Measurements from ENCODE around the gene CACNA1E. TPM values are rescaled to one million over a fixed set of nuclear protein-coding genes. Genes with fewer than 3 reads are reported as not detected.
A peak's percentile ranks its signal among the peaks of the same experiment; 100 is the strongest.

The CACNA1E gene
- total RNA-seq, 1 donor from 2014 or later = not detected

DNA sequence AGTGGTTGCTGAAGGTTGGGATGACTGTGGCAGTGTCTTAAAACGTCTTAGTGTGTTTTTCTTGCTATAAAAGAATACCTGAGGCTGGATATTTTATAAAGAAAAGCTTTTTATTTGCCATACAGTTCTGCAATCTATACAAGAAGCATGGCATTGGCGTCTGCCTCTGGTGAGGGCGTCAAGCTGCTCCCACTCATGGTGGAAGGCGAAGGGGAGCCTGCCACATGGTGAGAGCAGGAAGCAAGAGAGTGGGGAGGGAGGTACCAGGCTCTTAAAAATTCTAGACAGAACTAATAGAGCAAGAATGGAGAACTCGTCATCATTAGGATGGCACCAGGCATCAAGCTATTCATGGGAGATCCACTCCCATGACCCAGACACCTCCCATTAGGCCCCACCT is 140.5 kb downstream of the CACNA1E start:
- no peaks in the 10 kb centered on the region for H3K9me3 Mint-ChIP-seq (ENCODE audit: unreplicated experiment)
- no peaks in the 10 kb centered on the region for H3K36me3 Mint-ChIP-seq (ENCODE audit: unreplicated experiment)
- DNase-seq (ENCODE audit: extremely low spot score, unreplicated experiment) = no peak
- H3K27me3 Mint-ChIP-seq (ENCODE audit: unreplicated experiment) = no peaks in the 10 kb centered on the region
- TF ChIP-seq, protein P1, sequence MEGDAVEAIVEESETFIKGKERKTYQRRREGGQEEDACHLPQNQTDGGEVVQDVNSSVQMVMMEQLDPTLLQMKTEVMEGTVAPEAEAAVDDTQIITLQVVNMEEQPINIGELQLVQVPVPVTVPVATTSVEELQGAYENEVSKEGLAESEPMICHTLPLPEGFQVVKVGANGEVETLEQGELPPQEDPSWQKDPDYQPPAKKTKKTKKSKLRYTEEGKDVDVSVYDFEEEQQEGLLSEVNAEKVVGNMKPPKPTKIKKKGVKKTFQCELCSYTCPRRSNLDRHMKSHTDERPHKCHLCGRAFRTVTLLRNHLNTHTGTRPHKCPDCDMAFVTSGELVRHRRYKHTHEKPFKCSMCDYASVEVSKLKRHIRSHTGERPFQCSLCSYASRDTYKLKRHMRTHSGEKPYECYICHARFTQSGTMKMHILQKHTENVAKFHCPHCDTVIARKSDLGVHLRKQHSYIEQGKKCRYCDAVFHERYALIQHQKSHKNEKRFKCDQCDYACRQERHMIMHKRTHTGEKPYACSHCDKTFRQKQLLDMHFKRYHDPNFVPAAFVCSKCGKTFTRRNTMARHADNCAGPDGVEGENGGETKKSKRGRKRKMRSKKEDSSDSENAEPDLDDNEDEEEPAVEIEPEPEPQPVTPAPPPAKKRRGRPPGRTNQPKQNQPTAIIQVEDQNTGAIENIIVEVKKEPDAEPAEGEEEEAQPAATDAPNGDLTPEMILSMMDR (IDR thresholded peaks at IDR 0.05) = no peak
- no peak overlapping the region for H3K4me3 Mint-ChIP-seq (ENCODE audit: unreplicated experiment)
- no peak overlapping the region for H3K27ac Mint-ChIP-seq (ENCODE audit: unreplicated experiment)
- no peaks in the 10 kb centered on the region for H3K4me1 Mint-ChIP-seq (ENCODE audit: unreplicated experiment)

DNA sequence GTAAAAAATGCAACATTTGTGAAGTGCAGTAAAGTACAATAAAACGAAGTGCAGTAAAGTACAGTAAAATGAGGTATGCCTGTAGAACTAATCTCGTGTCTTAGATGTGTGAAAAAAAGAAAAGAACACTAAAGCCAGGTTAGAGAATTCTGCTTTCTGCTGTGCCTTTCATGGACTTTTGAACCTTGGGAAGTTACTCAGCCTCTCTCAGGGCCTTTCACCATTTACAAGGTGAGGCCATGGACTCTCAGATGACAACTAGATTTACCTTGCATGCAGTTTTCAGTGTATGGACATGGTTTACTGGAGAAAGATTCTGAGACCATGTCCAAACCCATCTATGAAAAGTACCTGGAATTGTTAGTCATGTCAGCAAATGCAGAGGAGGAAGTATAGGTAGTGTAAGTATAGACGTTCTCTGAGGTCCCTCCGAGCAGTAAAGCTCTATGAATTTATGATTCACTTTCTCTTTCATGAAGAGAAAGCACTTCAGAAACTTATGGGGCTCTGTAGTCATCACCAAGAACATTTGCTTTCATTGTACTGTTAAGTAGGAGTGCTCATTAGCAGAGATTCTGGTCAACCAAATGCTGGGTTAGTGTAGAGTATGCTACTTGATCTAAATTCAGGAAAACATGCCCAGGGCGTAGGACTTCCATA is 143.1 kb downstream of the CACNA1E start:
- Mint-ChIP-seq H3K27ac (ENCODE audit: unreplicated experiment) (no peak overlapping the region), H3K9me3 (ENCODE audit: unreplicated experiment) (no peaks in the 10 kb centered on the region), H3K4me1 (ENCODE audit: unreplicated experiment) (no peaks in the 10 kb centered on the region), H3K27me3 (ENCODE audit: unreplicated experiment) (no peaks in the 10 kb centered on the region), H3K36me3 (ENCODE audit: unreplicated experiment) (no peaks in the 10 kb centered on the region), H3K4me3 (ENCODE audit: unreplicated experiment) (no peak overlapping the region)
- DNase-seq (ENCODE audit: extremely low spot score, unreplicated experiment) = no peak
- TF ChIP-seq, protein P1 (IDR thresholded peaks at IDR 0.05) = no peak

DNA sequence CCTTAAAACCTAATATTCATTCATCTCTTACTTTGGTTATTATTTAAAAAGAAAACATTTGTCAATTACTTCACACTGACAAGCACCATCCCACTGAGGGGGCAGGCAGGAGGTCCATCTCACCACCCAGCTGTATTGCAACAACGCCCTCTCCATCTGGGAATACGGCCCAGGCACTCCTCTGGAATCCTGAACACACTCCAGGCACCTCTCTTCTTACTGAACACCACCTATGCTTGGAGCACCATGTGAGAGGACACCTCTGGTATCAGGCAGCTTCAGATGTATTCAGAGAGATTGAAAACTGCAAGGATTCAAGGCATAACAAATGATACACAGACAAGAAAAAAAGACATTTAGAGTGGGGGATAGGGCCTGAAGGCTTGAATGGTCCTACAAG is 147.1 kb downstream of the CACNA1E start:
- Mint-ChIP-seq H3K4me3 (ENCODE audit: unreplicated experiment) (no peak overlapping the region), H3K36me3 (ENCODE audit: unreplicated experiment) (no peaks in the 10 kb centered on the region), H3K9me3 (ENCODE audit: unreplicated experiment) (no peaks in the 10 kb centered on the region), H3K4me1 (ENCODE audit: unreplicated experiment) (no peaks in the 10 kb centered on the region), H3K27me3 (ENCODE audit: unreplicated experiment) (no peaks in the 10 kb centered on the region), H3K27ac (ENCODE audit: unreplicated experiment) (no peak overlapping the region)
- DNase-seq (ENCODE audit: extremely low spot score, unreplicated experiment) = peak; percentile 46
- TF ChIP-seq, protein P1 (IDR thresholded peaks at IDR 0.05) = no peak

DNA sequence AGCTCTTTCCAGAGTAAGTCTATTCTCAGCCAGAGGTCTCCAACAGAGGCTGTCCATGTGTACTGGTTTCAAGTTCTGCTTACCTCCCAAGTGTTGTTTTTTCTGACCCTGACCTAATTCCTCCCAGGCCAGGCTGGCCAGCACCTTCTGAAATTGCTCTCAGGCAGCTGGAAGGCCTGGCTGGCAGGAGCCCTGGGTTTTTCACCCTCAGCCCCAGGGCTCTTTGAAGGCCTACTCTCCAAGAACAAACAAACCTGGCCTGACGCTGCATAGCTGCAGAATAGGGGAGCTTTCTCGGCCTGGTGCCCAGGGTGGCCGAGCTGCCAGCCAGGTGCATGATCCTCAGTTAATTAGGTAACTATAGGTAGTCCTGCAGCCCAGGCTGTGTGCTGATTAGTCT is 147.5 kb downstream of the CACNA1E start:
- Mint-ChIP-seq H3K27ac (ENCODE audit: unreplicated experiment) (no peak overlapping the region), H3K4me1 (ENCODE audit: unreplicated experiment) (no peaks in the 10 kb centered on the region), H3K9me3 (ENCODE audit: unreplicated experiment) (no peaks in the 10 kb centered on the region), H3K27me3 (ENCODE audit: unreplicated experiment) (no peaks in the 10 kb centered on the region), H3K4me3 (ENCODE audit: unreplicated experiment) (no peak overlapping the region), H3K36me3 (ENCODE audit: unreplicated experiment) (no peaks in the 10 kb centered on the region)
- DNase-seq (ENCODE audit: extremely low spot score, unreplicated experiment) = peak; percentile 56
- TF ChIP-seq, protein P1 (IDR thresholded peaks at IDR 0.05) = no peak

DNA sequence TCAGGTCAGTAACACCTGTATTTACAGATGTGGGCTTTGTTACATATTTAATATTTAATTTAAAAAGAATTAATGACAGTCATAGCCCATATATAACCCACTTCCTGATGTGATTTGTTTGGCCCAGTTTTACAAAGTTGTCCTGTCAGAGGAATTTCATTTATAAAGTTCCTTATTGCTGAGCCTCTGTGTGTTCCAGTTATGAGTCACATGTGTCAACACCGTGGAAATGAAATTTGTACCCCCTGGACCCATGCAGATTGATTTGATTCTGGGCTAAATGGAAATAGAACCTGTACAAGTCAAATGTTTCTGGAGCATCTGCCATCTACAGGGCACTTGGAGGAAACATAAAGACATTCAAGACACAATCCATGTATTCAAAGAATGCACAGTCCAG is 149.2 kb downstream of the CACNA1E start:
- Mint-ChIP-seq H3K27me3 (ENCODE audit: unreplicated experiment) (no peaks in the 10 kb centered on the region), H3K36me3 (ENCODE audit: unreplicated experiment) (no peaks in the 10 kb centered on the region), H3K9me3 (ENCODE audit: unreplicated experiment) (no peaks in the 10 kb centered on the region), H3K27ac (ENCODE audit: unreplicated experiment) (no peak overlapping the region), H3K4me3 (ENCODE audit: unreplicated experiment) (no peak overlapping the region), H3K4me1 (ENCODE audit: unreplicated experiment) (no peaks in the 10 kb centered on the region)
- TF ChIP-seq, protein P1 (IDR thresholded peaks at IDR 0.05) = no peak
- DNase-seq (ENCODE audit: extremely low spot score, unreplicated experiment) = no peak
